ENCODE measurements around the gene ZC3H4.
"Not testable (repeated sequence)": the region's sequence is repeated elsewhere in the genome, so short reads cannot be mapped to it uniquely, and the experiment has no call there.

Gene ZC3H4

GRCh38 chr19:47107953-47108746, 5.4 kb downstream of the ZC3H4 start:
- DNase-seq (ENCODE audit: low read depth, low spot score) = no peak

DNA sequence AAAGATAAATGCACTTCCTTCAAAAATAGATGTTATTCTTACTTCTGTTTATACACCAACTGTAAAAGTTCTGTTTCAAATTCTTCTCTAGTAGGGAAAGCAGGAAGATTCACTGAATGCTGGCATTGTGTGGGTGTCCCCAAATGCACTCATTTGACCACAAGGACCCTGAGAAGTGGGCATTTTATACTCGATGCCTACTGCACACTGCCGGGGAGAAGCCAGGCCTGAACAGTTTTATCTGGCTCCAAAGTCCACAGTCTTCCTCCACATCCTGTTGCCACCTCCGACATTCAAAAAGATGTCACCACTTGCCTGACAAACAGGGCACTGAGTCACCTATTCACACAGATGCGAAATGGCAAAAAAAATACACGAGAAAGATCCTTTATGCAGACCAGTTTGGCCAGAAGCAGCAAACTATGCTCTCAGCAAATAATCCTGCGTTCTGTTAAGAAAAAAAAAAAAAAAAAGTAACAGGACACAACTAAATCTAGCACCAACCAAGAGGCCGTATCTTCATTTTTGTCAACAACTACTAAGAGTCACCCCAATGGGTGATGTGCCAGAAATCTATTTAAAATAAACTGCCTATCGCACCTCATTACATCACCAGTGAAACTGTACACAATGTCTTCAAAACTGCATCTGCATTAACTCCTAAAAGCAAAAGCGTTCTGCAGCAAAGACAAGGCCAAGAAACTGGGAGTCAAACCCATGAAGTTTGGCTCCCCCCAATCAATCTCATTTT, 6.2 kb downstream of the ZC3H4 start:
- no peak for DNase-seq (ENCODE audit: low read depth, low spot score)

DNA sequence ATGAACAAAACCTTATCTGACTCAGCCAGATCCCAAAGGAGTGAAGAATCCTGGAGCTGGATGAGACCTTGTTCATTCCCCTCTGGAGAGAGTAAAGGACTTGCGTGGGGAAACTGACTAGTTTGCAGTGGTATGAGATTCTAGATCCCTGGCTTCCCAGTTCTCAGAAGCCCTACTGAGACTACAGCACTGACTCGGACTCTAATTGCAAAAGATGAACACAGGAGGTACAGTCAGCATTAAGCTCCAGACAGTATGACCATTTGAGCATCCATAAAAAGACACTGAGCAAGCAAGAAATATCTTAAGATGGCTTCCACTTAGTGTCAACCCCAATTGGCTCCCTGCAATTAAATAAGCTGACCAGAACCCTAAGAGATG, 6.8 kb downstream of the ZC3H4 start:
- no peak for DNase-seq (ENCODE audit: low read depth, low spot score)

DNA sequence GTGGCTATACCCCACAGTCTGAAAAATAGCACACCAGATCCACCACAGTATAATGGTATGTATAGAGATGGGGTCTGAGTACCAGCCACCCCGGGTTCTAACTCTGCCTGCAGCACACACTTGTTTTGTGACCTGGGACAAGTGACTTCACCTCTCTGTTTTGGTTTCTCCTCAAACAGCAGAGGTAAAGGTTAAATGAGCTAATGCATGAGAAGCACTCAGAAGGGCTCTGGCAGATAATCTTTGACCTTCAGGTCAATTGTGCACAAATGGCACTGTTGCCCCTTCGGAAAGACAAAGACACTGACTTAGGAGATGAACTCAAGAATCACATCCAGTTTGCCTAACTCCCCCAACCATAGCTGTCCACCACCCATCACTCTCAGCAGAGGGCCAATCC, 7.7 kb downstream of the ZC3H4 start:
- no peak for DNase-seq (ENCODE audit: low read depth, low spot score)

- DNase-seq (ENCODE audit: low read depth, low spot score) = no peak
Measured at GRCh38 chr19:47104680-47105079, 8.9 kb downstream of the ZC3H4 start.

GRCh38 chr19:47102346-47103060, 11.1 kb downstream of the ZC3H4 start:
- no peak for DNase-seq (ENCODE audit: low read depth, low spot score)

DNA sequence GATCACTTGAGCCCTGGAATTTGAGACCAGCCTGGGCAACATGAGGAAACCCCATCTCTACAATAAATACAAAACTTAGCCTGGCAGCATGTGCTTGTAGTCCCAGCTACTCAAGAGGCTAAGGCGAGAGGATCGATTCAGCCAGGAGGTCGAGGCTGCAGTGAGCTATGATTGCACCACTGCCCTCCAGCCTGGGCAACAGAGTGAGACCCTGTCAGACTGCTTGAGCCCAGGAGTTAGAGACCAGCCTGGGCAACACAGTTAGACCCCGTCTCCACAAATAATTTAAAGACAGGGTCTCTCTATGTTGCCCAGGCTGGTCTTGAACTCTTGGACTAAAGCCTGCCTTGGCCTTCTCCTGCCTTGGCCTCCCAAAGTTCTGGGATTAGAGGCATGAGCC, 12.5 kb downstream of the ZC3H4 start:
- DNase-seq (ENCODE audit: low read depth, low spot score) = not testable (repeated sequence)

DNA sequence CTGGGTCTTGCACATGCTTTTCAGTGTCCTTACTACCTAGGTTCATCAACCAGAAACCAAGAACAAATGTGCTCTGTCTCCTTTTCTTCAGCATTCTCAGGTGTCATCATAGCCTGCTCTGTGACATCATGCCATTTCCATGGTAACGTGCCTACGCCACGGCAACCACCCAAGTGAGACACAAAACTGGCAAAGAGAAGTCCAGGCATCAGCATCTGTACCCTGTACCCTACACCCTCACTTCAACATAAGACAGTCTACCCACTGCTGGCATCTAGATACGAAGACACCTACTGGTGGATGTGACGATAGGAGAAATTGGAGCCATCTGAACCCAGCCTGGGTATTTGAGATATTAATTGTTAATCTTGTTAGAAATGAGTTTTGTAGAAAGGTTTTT, 13.3 kb downstream of the ZC3H4 start:
- DNase-seq (ENCODE audit: low read depth, low spot score) = no peak

- DNase-seq (ENCODE audit: low read depth, low spot score) = no peak
Measured at GRCh38 chr19:47099576-47100050, 14.0 kb downstream of the ZC3H4 start.

DNA sequence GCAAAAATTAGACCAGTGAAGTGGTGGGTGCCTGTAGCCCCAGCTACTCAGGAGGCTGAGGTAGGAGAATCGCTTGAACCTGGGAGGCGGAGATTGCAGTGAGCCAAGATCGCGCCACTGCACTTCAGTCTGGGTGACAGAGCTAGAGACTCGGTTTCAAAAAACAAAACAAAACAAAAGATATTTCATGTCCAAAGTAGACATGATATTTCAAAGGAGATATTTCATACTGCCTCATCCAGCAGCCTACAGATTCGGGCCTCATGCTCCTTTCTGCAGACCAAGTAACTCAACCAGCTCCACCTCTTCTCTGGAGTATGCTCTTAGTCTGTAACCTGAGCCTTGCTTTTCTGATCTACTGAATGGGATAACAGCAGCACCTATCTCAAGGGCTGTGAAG, 15.0 kb downstream of the ZC3H4 start:
- DNase-seq (ENCODE audit: low read depth, low spot score) = no peak

GRCh38 chr19:47097396-47098201, 16.0 kb downstream of the ZC3H4 start:
- DNase-seq (ENCODE audit: low read depth, low spot score) = no peak

GRCh38 chr19:47096721-47097120, 16.9 kb downstream of the ZC3H4 start:
- no peak for DNase-seq (ENCODE audit: low read depth, low spot score)

DNA sequence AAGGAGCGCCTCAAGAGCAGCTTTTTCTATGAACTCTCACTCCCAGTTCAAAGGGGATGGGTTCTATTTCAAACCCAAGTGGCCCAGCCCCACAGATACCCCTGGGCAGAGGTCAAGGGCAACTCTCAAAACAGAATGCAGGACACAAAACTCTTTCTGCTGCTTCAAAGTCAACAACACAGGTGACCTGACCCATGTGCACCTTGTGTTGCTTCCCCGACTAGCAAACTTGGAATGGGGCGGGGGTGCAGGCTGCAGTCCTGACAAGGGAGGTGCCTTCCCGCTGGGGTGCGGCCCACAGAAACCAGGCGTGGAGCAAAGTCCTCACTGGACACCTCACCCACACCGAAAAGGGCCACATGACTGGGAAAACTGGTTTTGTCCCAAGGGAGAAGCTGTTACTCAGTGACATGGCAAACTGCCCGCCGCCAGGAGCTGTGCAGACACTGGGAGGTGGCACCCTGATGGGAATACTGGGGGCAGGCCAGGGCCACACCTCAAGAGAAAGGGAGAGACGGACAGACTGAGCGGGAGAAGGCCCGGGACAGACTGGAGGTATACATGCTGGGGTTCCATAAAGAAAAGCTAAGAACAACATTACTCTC, 17.4 kb downstream of the ZC3H4 start:
- no peak for DNase-seq (ENCODE audit: low read depth, low spot score)

- DNase-seq (ENCODE audit: low read depth, low spot score) = no peak
Measured at GRCh38 chr19:47095476-47096099, 18.0 kb downstream of the ZC3H4 start.

GRCh38 chr19:47094557-47095475, 18.8 kb downstream of the ZC3H4 start:
- DNase-seq (ENCODE audit: low read depth, low spot score) = no peak

- DNase-seq (ENCODE audit: low read depth, low spot score) = no peak
Measured at GRCh38 chr19:47093841-47094240, 19.7 kb downstream of the ZC3H4 start.

DNA sequence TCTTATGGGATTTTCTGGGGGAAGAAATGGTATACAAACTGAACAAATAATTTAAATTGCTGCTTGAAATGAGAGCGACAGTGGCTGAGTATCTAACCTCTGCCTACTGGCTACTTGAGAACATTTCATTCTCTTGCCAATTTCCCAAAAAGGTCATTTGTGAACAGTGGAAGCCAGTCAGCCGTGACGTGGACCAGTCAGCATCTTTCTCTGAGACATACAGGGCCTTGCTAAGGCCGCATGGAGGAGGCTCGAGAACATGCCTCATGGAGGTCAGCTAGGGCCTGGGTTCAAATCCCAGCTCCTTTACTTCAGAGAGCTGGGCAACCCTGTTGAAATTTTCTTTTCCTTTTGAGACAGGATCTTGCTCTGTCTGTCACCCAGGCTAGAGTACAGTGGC, 20.3 kb downstream of the ZC3H4 start:
- no peak for DNase-seq (ENCODE audit: low read depth, low spot score)

- DNase-seq (ENCODE audit: low read depth, low spot score) = no peak
Measured at GRCh38 chr19:47089767-47090350, 23.7 kb downstream of the ZC3H4 start.

GRCh38 chr19:47086280-47086679, 27.3 kb downstream of the ZC3H4 start:
- DNase-seq (ENCODE audit: low read depth, low spot score) = no peak

Measured in activated CD4-positive, CD25-positive, alpha-beta regulatory T cell treated with anti-CD3 and anti-CD28 coated beads, Interleukin-2, amount 50 U/mL, for 16 hours (primary cell).